Ascending aorta (tissue), 2 donors: ENCODE results near the gene ZNF618. TPM values are rescaled to one million over a fixed set of nuclear protein-coding genes. Genes with fewer than 3 reads are reported as not detected.

Experiments used
- DNase-seq, 2 donors: peaks; one replicate each; pipeline ENCODE4 v3.0.0-alpha.2; 2019; ENCODE audit warnings: low spot score in 2 of 2
- H3K27ac ChIP-seq, 2 donors: fragments of 200-600 bp; sonication (generic); one replicate each; pipeline ENCODE4 v1.5.1; 2016 to 2017; ENCODE audit warnings: mild to moderate bottlenecking in 1 of 2
- H3K27me3 ChIP-seq: fragments of 200-600 bp; sonication (generic); one replicate; pipeline ENCODE4 v1.5.1; 2017
- H3K36me3 ChIP-seq, 2 donors: fragments of 200-600 bp; sonication (generic); one replicate each; pipeline ENCODE4 v1.5.1; 2016
- H3K4me1 ChIP-seq, 2 donors: fragments of 200-600 bp; sonication (generic); one replicate each; pipeline ENCODE4 v1.5.1; 2016 to 2017; ENCODE audit warnings: mild to moderate bottlenecking in 1 of 2
- H3K4me3 ChIP-seq, 2 donors: fragments of 200-600 bp; sonication (generic); one replicate each; pipeline ENCODE4 v1.5.1; 2016 to 2017; ENCODE audit warnings: mild to moderate bottlenecking in 1 of 2
- H3K9me3 ChIP-seq, 2 donors: fragments of 200-600 bp; sonication (generic); one replicate each; pipeline ENCODE4 v1.5.1; 2016
- intact Hi-C: fragments of 100-400 bp; cut with DNase I; formaldehyde crosslinking; loops from one replicate; pipeline ENCODE4 v1.15.1; 2023
- total RNA-seq: library from RNA; depleted of rRNA; stranded (reverse); fragments of >200 nt; gene quantifications from one replicate; pipeline ENCODE4 v1.1.0, GENCODE V29; 2016
- TF ChIP-seq, protein P1 (sequence below), 3 experiments: fragments of 200-600 bp in 2 of 3; fragments of 450-650 bp in 1 of 3; sonication (generic) in 2 of 3; IDR thresholded peaks; one replicate each; pipeline ENCODE4 v1.5.1; 2016 to 2019; ENCODE audit warnings: antibody characterized with exemption in 3 of 3, mild to moderate bottlenecking in 1 of 3, moderate library complexity in 1 of 3

Gene ZNF618
- total RNA-seq, 1 donor from 2014 or later = 16.1 TPM

DNA sequence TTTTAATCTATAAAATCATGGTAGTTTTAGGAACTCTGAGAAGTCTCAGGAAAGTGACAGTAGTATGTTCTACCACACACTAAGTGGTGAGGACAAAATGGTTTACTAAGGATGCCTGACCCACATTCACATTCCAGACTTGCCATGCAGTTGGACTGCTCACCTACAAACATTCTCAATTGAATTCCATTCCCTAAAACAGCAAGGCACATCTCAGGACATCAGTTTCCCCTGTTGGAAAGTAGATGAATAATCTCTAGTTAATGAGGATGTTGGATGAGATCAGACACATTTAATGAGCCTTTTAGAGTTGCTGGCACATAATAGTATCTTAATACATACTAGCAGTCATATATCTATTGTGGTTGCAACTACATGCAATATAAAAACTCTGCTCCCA, 76.6 kb downstream of the ZNF618 start:
- H3K4me3 ChIP-seq = no peak overlapping the region
- H3K4me1 ChIP-seq = peaks cover 9 to 34% of the 10 kb centered on the region in 2 donors
- TF ChIP-seq, protein P1, sequence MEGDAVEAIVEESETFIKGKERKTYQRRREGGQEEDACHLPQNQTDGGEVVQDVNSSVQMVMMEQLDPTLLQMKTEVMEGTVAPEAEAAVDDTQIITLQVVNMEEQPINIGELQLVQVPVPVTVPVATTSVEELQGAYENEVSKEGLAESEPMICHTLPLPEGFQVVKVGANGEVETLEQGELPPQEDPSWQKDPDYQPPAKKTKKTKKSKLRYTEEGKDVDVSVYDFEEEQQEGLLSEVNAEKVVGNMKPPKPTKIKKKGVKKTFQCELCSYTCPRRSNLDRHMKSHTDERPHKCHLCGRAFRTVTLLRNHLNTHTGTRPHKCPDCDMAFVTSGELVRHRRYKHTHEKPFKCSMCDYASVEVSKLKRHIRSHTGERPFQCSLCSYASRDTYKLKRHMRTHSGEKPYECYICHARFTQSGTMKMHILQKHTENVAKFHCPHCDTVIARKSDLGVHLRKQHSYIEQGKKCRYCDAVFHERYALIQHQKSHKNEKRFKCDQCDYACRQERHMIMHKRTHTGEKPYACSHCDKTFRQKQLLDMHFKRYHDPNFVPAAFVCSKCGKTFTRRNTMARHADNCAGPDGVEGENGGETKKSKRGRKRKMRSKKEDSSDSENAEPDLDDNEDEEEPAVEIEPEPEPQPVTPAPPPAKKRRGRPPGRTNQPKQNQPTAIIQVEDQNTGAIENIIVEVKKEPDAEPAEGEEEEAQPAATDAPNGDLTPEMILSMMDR (IDR thresholded peaks at IDR 0.05) = no peak
- intact Hi-C loops = no loop called here
- no peaks in the 10 kb centered on the region for H3K27me3 ChIP-seq
- no peaks in the 10 kb centered on the region for H3K36me3 ChIP-seq
- no peak for DNase-seq
- no peaks in the 10 kb centered on the region for H3K9me3 ChIP-seq
- no peak overlapping the region for H3K27ac ChIP-seq

GRCh38 chr9:113953531-113953930, 77.4 kb downstream of the ZNF618 start:
- H3K27ac ChIP-seq = peak overlapping the region; percentile 73 to 91
- TF ChIP-seq, protein P1 (IDR thresholded peaks at IDR 0.05) = no peak
- intact Hi-C loops = no loop called here

DNA sequence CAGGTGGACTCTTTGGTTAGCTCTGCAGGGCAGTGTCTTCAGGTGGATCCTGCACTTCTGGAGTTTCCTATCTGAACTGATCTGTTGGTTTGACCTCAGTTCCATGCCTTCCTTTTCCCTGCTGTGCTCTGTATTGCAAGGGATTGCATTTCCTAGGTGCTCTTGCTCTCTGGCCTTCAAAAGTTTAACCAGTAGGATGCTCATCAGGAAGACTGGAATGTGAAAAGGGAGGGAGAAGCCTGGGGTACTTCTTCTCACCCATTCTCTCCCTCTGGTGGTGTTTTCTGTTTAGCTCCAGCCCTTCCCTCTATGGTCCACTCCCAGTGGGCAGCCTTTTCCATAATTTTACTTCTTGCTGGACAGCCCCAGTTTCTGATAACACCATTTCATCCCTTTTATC, 78.5 kb downstream of the ZNF618 start:
- TF ChIP-seq, protein P1 (IDR thresholded peaks at IDR 0.05) = no peak
- DNase-seq = no peak
- Histone ChIP-seq H3K9me3 (no peaks in the 10 kb centered on the region), H3K27ac (peak overlapping the region; percentile 73 to 91), H3K36me3 (no peaks in the 10 kb centered on the region), H3K4me3 (no peak overlapping the region), H3K4me1 (peaks cover 9 to 42% of the 10 kb centered on the region in 2 donors), H3K27me3 (no peaks in the 10 kb centered on the region)
- intact Hi-C loops = no loop called here

More at GRCh38 chr9:113953531-113953930, 77.4 kb downstream of the ZNF618 start:
- Histone ChIP-seq H3K4me1 (peaks cover 9 to 41% of the 10 kb centered on the region in 2 donors), H3K36me3 (no peaks in the 10 kb centered on the region), H3K27me3 (no peaks in the 10 kb centered on the region), H3K4me3 (no peak overlapping the region), H3K9me3 (no peaks in the 10 kb centered on the region)
- DNase-seq = no peak

GRCh38 chr9:113955076-113955752, 79.1 kb downstream of the ZNF618 start:
- intact Hi-C loops = loop anchor here (1.0 to 5.0 kb wide), 4 partner anchors 26 to 78 kb away; partner anchors contain the start of gene ZNF618
- H3K27ac ChIP-seq = peak overlapping the region; percentile 77 to 91
- peaks cover 9 to 42% of the 10 kb centered on the region in 2 donors for H3K4me1 ChIP-seq

GRCh38 chr9:113956901-113957300, 80.8 kb downstream of the ZNF618 start:
- intact Hi-C loops = loop anchor here (5.0 kb wide), 2 partner anchors 40 to 80 kb away; partner anchors contain the start of gene ZNF618
- Histone ChIP-seq H3K9me3 (no peaks in the 10 kb centered on the region), H3K36me3 (no peaks in the 10 kb centered on the region), H3K4me3 (no peak overlapping the region), H3K27ac (peak overlapping the region; percentile 77 to 91), H3K4me1 (peaks cover 9 to 42% of the 10 kb centered on the region in 2 donors), H3K27me3 (no peaks in the 10 kb centered on the region)
- DNase-seq = no peak
- TF ChIP-seq, protein P1 (IDR thresholded peaks at IDR 0.05) = no peak

More at GRCh38 chr9:113955076-113955752, 79.1 kb downstream of the ZNF618 start:
- DNase-seq = peak in 1 of 2 donors; percentile 83
- Histone ChIP-seq H3K27me3 (no peaks in the 10 kb centered on the region), H3K9me3 (no peaks in the 10 kb centered on the region), H3K36me3 (no peaks in the 10 kb centered on the region), H3K4me3 (no peak overlapping the region)
- TF ChIP-seq, protein P1 (IDR thresholded peaks at IDR 0.05) = no peak
